ENCODE data around the gene NTN4.
"Not testable (repeated sequence)": the region's sequence is repeated elsewhere in the genome, so short reads cannot be mapped to it uniquely, and the experiment has no call there.

NTN4 gene

DNA sequence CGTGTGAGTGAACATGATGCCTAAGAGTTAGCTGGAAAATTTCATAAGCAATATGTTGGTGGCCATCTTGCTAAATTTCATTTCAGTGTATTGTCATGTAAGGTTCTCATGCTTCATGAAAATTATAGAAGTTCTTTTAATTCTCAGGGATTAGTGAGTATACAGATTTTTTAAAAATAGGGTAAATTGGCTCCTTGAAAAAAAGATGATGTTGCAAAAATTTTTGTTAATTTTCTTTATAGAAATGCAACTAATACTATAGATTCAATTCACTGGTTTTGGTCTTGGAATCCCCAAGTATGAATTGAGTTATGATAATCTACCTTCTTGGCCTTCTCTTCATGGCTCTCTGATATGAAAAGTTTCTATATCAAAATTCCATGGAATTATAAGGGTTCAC, 75.4 kb downstream of the NTN4 start:
- DNase-seq (ENCODE audit: low read depth in 1 of 2, low spot score in 1 of 2) = no peak

DNA sequence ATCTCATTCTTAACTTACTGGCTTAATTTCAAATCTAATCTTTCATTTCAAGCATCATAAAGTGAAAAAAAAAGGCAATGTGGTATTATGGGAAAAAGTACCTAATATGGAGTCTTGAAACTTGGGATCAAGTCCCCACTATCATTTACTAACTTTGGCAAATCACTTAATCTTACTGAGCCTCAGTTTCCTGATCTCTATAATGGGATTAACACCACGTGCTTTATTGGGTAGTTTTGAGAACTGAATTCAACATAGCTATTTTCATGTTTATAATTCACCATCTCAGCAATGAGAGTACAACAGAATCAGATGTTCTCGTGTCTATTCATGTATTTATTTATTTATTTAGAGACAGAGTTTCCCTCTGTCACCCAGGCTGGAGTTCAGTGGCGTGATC, 78.3 kb downstream of the NTN4 start:
- no peak for DNase-seq (ENCODE audit: low read depth in 1 of 2, low spot score in 1 of 2)

DNA sequence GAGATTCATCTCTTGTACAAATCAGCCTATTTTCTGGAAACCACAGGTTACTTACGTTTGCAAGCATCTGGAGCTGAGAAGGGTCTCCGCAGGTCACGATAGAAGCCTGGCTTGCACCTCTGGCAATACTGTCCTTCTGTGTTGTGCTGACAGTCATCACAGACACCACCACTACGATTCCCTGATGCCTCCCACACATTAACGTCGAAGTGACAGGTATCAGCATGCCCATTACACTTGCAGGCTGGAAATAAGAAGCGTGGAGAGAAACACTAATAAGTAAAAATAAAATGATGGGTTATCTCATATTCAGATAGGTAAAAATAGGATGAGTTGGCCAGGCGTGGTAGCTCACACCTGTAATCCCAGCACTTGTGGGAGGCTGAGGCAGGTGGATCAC, 80.2 kb downstream of the NTN4 start:
- no peak for DNase-seq (ENCODE audit: low read depth in 1 of 2, low spot score in 1 of 2)

DNA sequence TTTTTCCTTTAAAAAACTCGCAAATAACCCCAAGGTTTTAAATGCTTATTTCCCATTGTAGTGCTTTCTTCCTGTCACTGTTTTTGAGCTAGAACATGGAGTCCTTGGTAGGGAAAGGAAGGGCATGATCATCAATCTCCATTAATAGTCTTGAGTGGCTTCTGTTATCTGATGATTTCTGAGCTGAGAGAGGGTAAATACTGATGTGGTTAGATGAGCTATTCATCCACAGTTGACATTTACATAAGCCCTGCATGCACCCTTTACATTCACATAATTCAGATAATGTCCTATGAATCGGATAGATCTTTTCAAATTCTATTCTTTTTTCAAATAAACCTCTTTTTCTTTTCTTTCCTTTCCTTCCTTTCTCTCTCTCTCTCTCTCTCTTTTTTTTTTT, 81.4 kb downstream of the NTN4 start:
- DNase-seq (ENCODE audit: low read depth in 1 of 2, low spot score in 1 of 2) = no peak

DNA sequence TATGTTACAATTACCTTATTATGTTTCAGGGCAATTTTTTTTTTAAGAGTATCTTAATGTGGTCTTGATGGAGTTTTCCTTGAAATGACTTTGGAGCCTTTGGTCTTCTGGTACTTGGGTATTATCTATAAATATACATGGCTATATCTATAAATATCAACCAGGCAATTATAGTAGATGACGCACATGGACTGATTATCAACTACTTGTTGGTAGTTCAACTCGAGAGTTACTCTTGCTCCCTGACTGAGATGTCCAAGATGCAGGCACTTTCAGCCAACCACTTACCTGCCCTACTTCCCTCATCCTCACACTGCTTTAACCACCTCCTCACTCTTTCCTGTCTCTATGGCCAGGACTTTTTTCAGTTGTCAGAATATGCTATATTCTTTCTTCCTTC, 85.4 kb downstream of the NTN4 start:
- DNase-seq (ENCODE audit: low read depth in 1 of 2, low spot score in 1 of 2) = no peak

- no peak for DNase-seq (ENCODE audit: low read depth in 1 of 2, low spot score in 1 of 2)
These were observed 86.6 kb downstream of the NTN4 start for GRCh38 chr12:95703986-95704385.

DNA sequence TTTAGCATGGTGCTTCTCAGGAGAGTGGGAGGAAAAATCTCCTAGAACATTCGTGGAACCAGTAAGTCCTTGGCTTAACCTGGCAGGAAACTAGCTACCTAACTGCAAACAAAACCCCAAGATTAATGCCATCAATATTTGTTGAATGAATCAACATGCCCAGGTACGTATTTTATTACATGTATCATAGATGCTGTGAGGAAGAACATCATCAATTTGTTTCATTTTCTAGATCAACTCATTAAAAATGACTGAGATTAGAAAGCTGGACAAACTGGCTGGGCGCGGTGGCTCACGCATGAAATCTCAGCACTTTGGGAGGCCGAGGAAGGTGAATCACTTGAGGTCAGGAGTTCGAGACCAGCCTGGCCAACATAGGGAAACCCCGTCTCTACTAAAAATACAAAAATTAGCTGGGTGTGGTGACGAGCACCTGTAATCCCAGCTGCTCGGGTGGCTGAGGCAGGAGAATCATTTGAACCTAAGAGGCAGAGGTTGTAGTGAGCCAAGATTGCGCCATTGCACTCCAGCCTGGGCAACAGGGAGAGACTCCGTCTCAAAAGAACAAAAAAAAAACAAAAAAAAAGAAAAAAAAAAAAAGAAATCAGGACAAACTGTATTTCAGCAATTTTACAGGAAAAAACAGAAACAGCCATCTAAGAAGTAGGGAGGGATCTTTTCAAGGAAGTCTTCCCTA, 88.7 kb downstream of the NTN4 start:
- no peak for DNase-seq (ENCODE audit: low read depth in 1 of 2, low spot score in 1 of 2)

GRCh38 chr12:95701275-95701674, 89.3 kb downstream of the NTN4 start:
- no peak for DNase-seq (ENCODE audit: low read depth in 1 of 2, low spot score in 1 of 2)

DNA sequence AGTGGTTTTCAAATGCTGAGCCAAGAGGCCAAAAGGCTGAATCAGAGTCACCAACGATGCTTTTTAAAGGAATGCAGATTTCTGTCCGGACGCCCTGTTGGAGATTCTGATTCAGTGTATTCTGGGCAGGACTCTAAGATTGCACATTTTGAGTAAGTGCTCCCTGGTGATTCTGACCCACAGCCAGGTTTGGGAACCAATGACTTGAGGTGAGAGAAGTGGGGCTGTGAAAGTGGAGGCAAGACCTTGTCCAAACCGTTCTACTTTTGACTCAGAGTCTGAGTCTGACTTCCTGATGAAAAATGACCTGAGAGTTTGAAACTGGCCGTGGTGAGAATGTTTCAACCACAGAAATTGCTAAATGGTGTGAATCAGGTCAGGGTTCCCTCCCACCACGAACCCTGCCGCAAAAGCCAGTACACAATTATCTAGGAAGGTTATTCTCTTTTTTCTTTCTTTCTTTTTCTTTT, 90.2 kb downstream of the NTN4 start:
- DNase-seq (ENCODE audit: low read depth in 1 of 2, low spot score in 1 of 2) = no peak

DNA sequence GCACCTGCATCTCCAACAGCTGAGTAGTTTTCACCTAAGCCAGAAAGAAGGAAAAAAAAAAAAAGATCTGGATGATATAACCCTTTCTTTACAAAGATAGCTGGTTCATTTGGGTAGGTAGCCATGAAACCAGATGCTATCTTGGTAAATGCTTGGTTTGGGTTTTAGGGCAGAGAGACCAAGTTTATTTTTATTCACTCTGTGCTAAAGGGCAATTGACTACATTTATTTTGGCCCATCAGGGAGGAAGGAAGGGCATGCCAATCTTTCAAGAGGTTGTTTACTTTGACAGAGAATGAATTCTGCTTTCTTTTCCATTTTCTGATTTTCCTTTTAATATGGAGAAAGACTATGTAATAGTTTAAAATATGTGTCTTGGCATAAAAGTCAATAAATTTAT, 91.0 kb downstream of the NTN4 start:
- DNase-seq (ENCODE audit: low read depth in 1 of 2, low spot score in 1 of 2) = no peak

DNA sequence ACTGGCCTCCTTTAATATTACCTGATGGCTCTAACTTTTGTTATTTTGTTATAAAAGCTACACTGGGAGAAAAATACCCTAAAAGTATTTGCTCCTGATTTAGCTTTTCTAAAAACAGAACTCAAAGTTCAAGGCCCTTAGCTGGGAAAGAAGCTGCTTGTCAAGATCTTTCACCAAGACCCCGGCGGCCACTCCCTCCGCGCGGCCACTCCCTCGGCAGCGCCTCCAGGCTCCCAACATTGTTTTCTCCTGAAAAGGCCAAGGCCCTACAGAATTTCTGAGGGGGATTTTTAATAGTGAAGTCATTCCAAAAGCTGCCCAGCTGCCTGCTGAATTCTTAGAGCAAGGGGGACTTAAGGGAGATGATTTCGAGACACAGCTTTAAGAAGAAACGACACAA, 96.4 kb downstream of the NTN4 start:
- DNase-seq (ENCODE audit: low read depth in 1 of 2, low spot score in 1 of 2) = no peak

- DNase-seq (ENCODE audit: low read depth in 1 of 2, low spot score in 1 of 2) = no peak
These were observed 96.9 kb downstream of the NTN4 start for GRCh38 chr12:95693689-95694088.

DNA sequence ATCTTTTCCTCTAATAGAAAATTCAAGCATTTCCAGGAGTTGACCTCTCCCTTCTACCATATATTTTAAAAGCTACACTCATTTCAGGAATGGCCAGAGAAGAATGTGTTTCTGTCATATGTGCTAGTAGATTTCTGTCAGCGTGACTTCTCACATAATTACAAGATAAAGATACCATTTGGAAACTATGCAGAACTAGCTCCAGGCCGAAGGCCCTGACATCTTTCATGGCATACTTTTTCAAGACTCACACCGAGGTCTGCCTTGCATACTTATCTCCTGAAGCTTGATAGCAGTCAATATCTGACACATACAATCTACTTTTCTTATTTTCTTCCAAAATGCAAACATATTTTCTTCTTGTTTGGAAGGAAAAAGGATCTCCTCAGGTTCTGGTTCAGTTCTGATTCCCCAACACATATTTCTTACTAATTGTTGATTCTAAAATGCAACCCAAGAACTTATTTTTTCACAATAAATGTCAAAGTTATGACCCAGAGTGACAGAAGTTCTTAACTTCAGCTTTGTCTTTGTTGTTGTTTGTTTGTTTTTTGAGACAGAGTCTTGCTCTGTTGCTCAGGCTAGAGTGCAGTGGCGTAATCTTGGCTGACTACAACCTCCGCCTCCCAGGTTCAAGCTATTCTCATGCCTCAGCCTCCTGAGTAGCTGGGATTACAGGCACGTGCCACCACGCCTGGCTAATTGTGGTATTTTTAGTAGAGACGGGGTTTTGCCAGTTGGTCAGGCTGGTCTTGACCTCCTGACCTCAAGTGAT, 99.5 kb downstream of the NTN4 start:
- no peak for DNase-seq (ENCODE audit: low read depth in 1 of 2, low spot score in 1 of 2)

- DNase-seq (ENCODE audit: low read depth in 1 of 2, low spot score in 1 of 2) = no peak
These were observed 102.6 kb downstream of the NTN4 start for GRCh38 chr12:95687937-95688336.

DNA sequence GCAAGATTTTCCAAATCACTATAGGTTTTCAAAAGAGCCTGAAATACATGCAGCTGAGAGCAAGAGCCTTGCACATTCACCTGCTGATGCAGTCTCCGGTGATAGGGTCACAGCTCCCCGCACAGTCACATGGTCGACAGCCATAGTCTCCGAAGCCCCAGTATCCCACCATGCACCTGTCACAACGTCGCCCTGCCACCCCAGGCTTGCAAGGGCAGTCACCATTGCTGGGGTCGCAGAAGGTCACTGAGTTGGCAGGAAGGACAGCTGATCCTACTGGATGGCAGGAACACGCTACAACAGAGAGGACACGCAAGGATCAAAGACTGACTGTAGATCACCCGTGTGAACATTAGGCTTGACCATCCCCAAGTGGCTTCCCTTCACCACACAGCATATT, 107.1 kb downstream of the NTN4 start:
- DNase-seq (ENCODE audit: low read depth in 1 of 2, low spot score in 1 of 2) = no peak

GRCh38 chr12:95681210-95681765, 109.3 kb downstream of the NTN4 start:
- no peak for DNase-seq (ENCODE audit: low read depth in 1 of 2, low spot score in 1 of 2)

DNA sequence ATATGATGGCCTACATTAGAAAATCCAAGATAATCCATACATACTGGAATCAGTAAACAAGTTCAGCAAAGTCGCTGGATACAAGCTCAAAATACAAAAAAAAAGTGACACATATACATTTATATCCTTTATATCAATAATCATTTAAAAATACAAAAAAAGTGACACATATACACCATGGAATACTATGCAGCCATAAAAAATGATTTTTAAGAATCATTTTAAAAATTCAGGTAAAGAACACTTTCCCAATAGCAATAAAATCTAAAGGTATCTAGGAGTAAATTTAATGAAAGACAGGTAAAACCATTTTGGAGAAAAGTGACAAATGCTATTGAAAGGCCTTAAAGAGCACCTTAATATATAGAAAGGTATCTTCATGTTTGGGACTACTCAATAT, 111.9 kb downstream of the NTN4 start:
- DNase-seq (ENCODE audit: low read depth in 1 of 2, low spot score in 1 of 2) = no peak

DNA sequence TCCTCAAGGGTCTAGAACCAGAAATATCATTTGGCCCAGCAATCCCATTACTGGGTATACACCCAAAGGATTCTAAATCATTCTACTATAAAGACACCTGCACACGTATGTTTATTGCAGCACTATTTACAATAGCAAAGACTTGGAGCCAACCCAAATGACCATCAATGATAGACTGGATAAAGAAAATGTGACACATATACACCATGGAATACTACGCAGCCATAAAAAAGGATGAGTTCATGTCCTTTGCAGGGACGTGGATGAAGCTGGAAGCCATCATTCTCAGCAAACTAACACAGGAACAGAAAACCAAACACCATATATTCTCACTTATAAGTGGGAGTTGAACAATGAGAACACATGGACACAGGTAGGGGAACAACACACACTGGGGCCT, 112.8 kb downstream of the NTN4 start:
- DNase-seq (ENCODE audit: low read depth in 1 of 2, low spot score in 1 of 2) = not testable (repeated sequence)

GRCh38 chr12:95674631-95675030, 115.9 kb downstream of the NTN4 start:
- DNase-seq (ENCODE audit: low read depth in 1 of 2, low spot score in 1 of 2) = no peak

DNA sequence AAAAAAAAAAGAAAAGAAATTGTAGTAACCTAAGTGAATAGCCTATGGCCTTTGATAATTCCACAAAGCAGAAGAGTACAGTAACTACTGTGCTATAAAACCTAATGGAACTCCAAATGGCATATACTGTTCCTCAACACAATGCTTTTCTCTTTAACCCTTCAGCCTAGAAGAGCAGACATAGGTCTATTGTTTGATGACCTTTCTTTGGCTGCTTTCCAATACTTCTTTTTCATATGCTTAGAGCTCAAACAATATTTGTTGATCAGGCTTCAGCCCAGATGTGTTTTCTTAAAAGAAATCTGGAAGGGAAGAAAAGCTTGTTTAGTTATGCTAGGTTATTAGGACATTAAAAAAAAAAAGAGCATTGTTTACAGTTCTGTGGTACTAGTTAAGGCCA, 116.4 kb downstream of the NTN4 start:
- no peak for DNase-seq (ENCODE audit: low read depth in 1 of 2, low spot score in 1 of 2)

DNA sequence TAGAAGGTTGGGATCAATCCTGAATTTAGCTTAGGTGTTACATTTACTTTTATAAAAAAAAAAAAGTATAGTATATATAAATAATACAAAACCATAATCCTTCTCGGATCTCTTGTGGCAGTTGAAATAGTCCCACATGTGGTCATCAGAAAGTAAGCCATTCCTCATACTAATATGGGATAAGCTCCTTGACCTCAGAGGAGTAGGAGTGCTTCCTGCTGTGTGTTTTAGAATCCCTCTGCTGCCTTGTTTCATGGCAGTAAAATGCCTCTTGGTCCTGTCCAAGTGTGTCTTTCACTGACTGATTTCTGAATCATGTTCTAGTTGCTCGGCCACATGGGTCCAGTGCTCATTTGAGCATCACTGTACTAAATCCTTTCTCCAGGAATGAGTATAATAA, 117.0 kb downstream of the NTN4 start:
- no peak for DNase-seq (ENCODE audit: low read depth in 1 of 2, low spot score in 1 of 2)

GRCh38 chr12:95672166-95672565, 118.4 kb downstream of the NTN4 start:
- DNase-seq (ENCODE audit: low read depth in 1 of 2, low spot score in 1 of 2) = no peak

All from stimulated activated CD4-positive, alpha-beta T cell treated with anti-CD3 and anti-CD28 coated beads, Interleukin-15, amount 100 ng/mL, for 1 hour (primary cell).